Right atrium auricular region (tissue), 2 donors: ENCODE measurements around the gene MMD. TPM values are rescaled to one million over a fixed set of nuclear protein-coding genes. Genes with fewer than 3 reads are reported as not detected.
"Not testable (repeated sequence)": the region's sequence is repeated elsewhere in the genome, so short reads cannot be mapped to it uniquely, and the experiment has no call there.

Experiments
- DNase-seq: peaks from one replicate; pipeline ENCODE4 v3.0.0-alpha.2; 2019; ENCODE audit warnings: low spot score
- H3K27ac ChIP-seq, 2 donors: fragments of 200-600 bp; sonication (generic); 1 replicate in 1 of 2; 2 replicates in 1 of 2; pipeline ENCODE4 v1.5.1; 2016 to 2019
- H3K27me3 ChIP-seq, 2 donors: fragments of 200-600 bp; sonication (generic); one replicate each; pipeline versions ENCODE4 v1.5.1 to v1.6.0; 2017 to 2019
- H3K36me3 ChIP-seq: fragments of 200-600 bp; sonication (generic); one replicate; pipeline ENCODE4 v1.5.1; 2016
- H3K4me1 ChIP-seq, 2 donors: fragments of 200-600 bp; sonication (generic); one replicate each; pipeline versions ENCODE4 v1.5.1 to v1.6.0; 2017 to 2019
- H3K4me3 ChIP-seq, 2 donors: fragments of 200-600 bp; sonication (generic); 1 replicate in 1 of 2; 2 replicates in 1 of 2; pipeline ENCODE4 v1.5.1; 2017 to 2019; ENCODE audit warnings: mild to moderate bottlenecking in 1 of 2, moderate library complexity in 1 of 2
- H3K9me3 ChIP-seq, 2 donors: fragments of 200-600 bp; sonication (generic); one replicate each; pipeline ENCODE4 v1.5.1; 2019
- total RNA-seq, 2 donors: library from RNA; depleted of rRNA; stranded (reverse); fragments of >200 nt; gene quantifications; one replicate each; pipeline ENCODE4 v1.1.0, GENCODE V29; 2016
- TF ChIP-seq, protein P1 (sequence below), 2 donors: fragments of 200-600 bp; sonication (generic); IDR thresholded peaks; one replicate each; pipeline ENCODE4 v1.5.1; 2019; ENCODE audit warnings: antibody characterized with exemption in 2 of 2

The MMD gene
- total RNA-seq, 2 donors from 2014 or later, result 12.5 to 17.5 TPM

- Histone ChIP-seq H3K9me3 (no peaks in the 10 kb centered on the region), H3K27ac (no peak overlapping the region), H3K36me3 (no peaks in the 10 kb centered on the region), H3K4me3 (no peak overlapping the region), H3K27me3 (no peaks in the 10 kb centered on the region), H3K4me1 (no peaks in the 10 kb centered on the region)
- DNase-seq, result no peak
- TF ChIP-seq, protein P1, sequence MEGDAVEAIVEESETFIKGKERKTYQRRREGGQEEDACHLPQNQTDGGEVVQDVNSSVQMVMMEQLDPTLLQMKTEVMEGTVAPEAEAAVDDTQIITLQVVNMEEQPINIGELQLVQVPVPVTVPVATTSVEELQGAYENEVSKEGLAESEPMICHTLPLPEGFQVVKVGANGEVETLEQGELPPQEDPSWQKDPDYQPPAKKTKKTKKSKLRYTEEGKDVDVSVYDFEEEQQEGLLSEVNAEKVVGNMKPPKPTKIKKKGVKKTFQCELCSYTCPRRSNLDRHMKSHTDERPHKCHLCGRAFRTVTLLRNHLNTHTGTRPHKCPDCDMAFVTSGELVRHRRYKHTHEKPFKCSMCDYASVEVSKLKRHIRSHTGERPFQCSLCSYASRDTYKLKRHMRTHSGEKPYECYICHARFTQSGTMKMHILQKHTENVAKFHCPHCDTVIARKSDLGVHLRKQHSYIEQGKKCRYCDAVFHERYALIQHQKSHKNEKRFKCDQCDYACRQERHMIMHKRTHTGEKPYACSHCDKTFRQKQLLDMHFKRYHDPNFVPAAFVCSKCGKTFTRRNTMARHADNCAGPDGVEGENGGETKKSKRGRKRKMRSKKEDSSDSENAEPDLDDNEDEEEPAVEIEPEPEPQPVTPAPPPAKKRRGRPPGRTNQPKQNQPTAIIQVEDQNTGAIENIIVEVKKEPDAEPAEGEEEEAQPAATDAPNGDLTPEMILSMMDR (IDR thresholded peaks at IDR 0.05), result no peak
Observed at GRCh38 chr17:55446581-55447205, 25.1 kb upstream of the MMD start.

DNA sequence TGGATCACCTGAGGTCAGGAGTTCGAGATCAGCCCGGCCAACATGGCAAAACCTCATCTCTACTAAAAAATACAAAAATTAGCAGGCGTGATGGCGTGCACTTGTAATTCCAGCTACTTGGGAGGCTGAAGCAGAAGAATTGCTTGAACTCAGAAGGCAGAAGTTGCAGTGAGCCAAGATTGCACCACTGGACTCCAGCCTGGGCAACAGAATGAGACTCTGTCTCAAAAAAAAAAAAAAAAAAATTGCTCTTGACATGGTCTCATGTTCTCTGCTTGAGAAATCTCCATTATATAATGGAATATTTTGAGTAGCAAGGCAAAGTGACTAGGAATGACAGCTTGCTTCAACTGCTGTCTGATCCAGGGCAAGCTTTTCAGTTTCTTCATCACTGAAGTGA, 24.4 kb upstream of the MMD start:
- not testable (repeated sequence) for H3K4me3 ChIP-seq, H3K36me3 ChIP-seq, H3K9me3 ChIP-seq, H3K27ac ChIP-seq, H3K27me3 ChIP-seq, H3K4me1 ChIP-seq, DNase-seq

GRCh38 chr17:55444471-55445441, 23.1 kb upstream of the MMD start:
- Histone ChIP-seq H3K27me3 (no peaks in the 10 kb centered on the region), H3K27ac (no peak overlapping the region), H3K36me3 (no peaks in the 10 kb centered on the region), H3K4me3 (no peak overlapping the region), H3K9me3 (no peaks in the 10 kb centered on the region), H3K4me1 (no peaks in the 10 kb centered on the region)
- TF ChIP-seq, protein P1 (IDR thresholded peaks at IDR 0.05), result no peak
- no peak for DNase-seq

- no peaks in the 10 kb centered on the region for H3K36me3 ChIP-seq
- H3K4me3 ChIP-seq, result no peak overlapping the region
- no peaks in the 10 kb centered on the region for H3K4me1 ChIP-seq
- H3K27me3 ChIP-seq, result no peaks in the 10 kb centered on the region
- no peak overlapping the region for H3K27ac ChIP-seq
- TF ChIP-seq, protein P1 (IDR thresholded peaks at IDR 0.05), result no peak
- H3K9me3 ChIP-seq, result no peaks in the 10 kb centered on the region
- no peak for DNase-seq
Observed at GRCh38 chr17:55443904-55444303, 22.3 kb upstream of the MMD start.

DNA sequence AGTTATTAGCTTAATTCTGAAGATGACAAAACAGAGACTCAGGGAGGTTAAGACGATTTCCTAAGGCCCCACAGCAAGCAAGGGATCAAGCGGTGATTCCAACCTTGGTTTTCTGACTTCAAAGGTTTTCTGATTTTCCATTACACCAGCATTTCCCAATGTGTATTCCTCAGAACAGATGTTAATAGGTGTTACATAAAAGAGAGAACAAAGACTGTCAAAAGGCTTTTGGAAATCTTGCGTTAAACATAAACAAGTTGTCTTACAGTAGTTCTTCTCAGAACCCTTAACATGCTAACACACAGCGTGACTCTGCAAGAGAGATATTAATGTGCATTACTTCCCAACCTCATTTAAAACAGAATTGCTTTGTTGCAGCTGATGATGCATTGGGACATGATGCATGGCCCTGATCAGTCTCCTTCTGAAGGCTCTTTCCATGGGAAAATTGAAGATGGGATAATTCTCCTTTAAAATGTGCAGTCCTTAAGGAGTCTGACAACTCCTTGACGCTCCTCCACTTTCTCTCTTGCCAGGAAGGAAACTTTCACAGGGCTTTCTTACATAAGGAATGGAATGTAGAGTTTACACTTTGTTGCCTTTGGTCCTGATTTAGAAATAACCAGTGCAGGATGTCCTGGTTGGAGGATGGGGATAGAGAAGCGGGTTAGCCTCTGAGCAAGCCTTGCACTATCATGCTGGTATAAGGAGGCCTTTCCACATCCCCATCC, 21.5 kb upstream of the MMD start:
- no peaks in the 10 kb centered on the region for H3K27me3 ChIP-seq
- no peak overlapping the region for H3K27ac ChIP-seq
- no peak for DNase-seq
- no peaks in the 10 kb centered on the region for H3K36me3 ChIP-seq
- no peak overlapping the region for H3K4me3 ChIP-seq
- H3K4me1 ChIP-seq, result no peaks in the 10 kb centered on the region
- H3K9me3 ChIP-seq, result no peaks in the 10 kb centered on the region
- TF ChIP-seq, protein P1 (IDR thresholded peaks at IDR 0.05), result no peak

GRCh38 chr17:55442462-55442861, 20.8 kb upstream of the MMD start:
- H3K4me3 ChIP-seq, result no peak overlapping the region
- H3K27me3 ChIP-seq, result no peaks in the 10 kb centered on the region
- no peaks in the 10 kb centered on the region for H3K36me3 ChIP-seq
- H3K27ac ChIP-seq, result no peak overlapping the region
- DNase-seq, result no peak
- TF ChIP-seq, protein P1 (IDR thresholded peaks at IDR 0.05), result no peak
- H3K4me1 ChIP-seq, result no peaks in the 10 kb centered on the region
- H3K9me3 ChIP-seq, result no peaks in the 10 kb centered on the region
